ENCODE data around the gene MTUS2.

Gene MTUS2

DNA sequence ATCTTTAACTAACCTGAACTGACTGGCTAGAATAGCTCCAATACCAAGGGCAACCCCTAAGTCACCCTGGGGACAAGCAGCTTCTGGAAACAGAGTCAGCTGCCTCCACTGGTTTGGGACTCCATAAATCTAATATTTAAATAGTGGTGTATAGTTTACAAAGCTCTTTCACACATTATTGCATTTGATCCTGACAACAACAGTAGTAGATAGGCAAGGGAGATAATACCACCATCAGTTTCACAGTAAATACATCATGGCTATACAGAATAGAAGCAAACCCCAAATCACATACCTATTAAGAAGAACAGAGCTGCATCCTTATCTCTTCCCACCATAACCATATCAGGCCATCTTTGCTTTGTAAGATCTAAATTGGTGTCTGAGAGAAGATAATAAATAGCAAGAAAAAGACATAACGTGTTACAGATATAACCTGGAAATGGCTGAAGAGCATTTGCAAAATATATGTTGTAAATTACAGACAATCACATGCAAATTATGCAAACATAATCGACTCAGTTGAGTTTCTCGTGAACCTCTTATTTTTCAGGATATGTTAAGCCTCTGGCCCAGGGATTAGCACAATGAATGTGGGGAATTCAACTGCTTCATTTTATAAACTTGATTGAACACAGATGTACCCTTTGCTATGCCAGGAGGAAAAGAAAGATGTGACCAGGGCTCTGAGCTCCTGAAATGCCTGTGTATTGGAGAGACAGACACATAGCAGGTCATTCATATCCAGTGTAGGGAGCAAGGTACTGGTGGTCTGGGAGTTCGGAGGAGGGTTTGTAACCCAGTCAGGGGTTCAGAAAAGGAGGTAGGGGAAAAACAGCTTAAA is 632.9 kb downstream of the MTUS2 start:
- DNase-seq (ENCODE audit: low read depth), result no peak

DNA sequence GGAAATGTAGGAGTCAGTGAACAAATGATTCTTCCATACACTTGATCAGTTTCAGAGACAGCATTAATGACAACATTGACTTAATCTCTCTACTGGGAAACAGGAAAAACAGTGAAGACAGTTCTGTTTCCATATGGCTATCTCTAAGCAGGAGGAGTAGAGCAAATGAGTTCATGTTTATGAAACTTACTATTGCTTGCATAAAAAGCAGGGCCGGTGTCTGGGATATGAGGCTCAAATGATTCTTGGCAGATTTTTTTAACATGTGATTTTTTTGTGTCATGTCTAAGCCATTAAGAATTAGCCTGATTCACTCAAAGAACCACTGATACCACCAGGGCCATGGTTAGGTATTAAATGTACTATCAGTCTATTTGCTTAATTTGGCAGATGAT is 633.5 kb downstream of the MTUS2 start:
- DNase-seq (ENCODE audit: low read depth), result no peak

DNA sequence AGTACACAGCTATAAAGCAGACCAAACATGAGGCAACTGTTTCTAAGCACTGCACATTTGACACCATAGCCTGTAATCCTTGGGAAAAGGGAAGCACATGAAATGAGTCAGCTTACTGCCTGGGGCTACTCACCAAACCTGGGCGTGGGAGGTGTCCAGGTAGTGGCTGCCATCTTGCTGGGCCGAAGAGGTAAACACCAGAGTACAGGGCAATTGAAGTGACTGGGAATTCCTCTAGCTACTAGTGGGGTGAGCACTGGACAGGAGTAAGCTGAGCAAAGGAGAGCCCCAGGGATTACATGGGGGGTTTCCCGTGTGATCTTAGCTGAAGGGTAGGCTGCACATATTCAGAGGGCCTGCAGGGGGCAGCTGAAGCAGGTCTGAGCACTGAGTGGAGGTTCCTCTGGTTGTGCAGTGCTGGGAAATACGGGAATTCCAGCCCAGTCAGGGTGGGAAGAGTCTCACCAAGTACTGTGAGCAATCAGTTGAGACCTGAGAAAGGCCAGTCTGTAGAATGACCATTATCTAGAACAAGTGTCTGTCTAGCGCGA is 634.9 kb downstream of the MTUS2 start:
- DNase-seq (ENCODE audit: low read depth), result no peak

DNA sequence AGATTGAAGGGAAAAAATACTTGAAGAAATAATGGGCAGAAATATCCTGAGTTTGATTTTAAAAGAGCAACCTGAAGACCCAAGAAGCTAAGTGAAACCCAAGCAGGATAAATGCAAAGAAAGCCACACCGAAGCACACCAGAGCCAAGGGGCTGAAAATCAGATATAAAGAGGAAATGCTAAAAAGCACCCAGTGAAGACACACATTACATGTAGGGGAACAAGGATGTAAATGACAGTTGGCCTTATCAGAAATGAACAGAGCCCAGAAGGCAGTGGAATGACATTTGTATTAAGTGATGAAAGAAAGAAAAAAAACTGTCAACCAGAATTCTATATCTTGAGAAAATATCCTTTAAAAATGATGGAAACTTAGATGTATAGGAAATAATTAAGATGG is 636.3 kb downstream of the MTUS2 start:
- no peak for DNase-seq (ENCODE audit: low read depth)

DNA sequence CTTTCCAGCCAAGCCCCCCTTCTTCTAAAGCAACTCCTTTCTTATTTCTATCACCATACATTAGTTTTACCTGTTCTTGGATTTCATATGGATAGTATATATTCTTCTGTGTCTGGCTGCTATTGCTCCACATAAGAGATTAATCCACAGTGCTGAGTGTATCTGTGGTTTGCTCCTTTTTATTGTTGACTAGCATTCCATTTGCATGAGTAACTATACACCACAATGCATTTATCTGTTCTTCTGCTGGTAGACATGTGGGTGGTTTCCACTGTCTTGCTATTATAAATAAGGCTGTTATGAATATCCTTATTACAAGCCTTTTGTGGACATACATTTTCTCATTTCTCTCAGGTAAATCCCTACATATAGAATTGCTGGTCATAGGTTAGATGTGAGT is 637.2 kb downstream of the MTUS2 start:
- DNase-seq (ENCODE audit: low read depth), result peak; percentile 54

DNA sequence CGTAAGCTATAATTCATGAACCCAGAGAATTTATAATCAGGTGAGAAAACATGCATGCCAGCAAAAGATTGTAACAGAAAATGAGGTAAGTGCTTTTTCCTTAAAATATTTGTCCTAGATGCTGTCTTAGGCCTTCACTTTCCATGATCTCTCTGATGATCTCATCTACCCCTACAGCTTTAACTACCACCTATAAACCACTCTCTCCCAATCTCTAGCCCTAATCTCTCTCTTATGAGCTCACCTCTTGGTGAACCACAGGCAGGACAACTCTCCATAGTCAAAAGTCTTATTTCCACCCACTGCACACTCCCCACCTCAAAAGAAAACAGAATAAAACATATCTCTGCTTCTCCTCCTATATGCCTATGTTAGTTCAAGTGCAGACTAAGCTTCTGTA is 638.3 kb downstream of the MTUS2 start:
- DNase-seq (ENCODE audit: low read depth), result no peak

DNA sequence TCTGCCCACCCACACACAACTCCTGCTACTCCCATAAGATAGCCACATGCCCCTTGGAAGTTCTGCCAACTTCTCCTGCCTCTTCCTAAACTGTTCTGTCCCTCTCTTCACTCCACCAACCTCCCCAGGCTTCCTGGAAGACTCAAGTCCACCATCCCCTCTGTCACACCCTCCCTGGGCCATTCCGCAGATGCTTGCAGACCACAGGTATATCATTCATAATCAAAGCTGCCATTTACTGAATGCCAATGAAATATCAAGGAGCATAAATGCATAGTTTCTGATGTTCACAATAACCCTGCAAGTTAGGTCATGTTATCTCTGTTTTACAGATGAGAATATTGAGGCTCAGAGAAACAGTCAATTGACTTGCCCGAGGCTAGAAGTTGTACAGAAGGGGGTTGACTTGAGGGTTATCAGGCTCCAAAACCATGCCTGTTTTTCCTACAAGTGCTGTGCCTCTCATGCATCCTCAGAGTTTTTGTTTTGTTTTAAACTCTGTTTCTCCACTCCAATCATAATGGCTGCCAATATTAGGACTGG is 639.7 kb downstream of the MTUS2 start:
- DNase-seq (ENCODE audit: low read depth), result no peak

DNA sequence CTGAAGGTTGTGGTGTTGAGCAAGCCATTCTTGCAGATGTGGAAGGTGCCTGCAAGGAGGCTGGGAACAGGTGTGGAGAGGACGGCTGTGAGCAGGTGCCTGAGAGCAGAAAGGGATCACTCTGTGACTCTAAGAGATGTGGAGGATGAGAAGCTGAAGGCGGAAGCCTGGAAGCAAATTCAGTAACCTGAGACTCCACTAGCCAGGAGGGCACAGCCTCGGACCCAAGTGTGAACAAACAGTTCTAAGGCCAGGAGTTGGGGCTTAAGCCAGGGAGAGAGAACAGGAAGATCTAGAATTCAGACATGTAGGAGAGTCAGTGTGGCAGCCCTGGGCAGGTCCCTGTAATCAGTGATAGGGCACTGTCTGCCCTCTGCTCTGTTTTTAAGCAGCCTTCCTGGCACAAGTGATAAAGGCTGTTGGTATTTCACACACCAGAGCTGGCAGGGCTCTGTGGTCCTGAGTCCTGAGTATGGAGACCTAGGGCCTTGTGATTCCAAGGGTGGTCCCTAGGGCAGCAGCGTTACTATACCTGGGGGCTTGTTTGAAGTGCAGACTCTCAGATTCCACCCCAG is 644.1 kb downstream of the MTUS2 start:
- no peak for DNase-seq (ENCODE audit: low read depth)

DNA sequence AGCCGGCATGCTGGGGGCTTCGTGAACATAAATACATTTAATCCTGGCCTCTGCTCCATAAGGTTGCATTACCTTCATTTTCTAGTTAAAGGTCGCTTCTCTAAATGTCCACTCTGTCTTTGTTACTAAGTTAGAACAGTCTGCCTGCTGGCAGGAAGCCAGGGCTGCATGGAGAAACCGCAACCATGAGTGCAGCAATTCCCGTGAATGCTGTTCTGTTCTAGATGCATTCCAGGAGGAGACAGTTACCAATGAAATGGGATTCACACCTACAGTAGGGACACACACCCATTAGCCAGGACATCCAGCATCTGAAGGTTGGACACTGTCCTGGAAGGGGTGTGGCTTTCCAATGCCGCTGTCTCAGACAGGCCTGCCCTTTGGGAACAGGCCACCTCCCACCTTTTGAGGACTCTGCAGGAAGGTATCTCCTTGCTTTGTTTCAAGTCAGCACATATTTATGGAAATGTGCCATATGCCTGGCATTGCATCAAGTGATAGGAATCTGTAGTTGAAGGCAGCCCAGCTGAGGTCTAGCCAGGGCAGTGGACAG is 645.7 kb downstream of the MTUS2 start:
- DNase-seq (ENCODE audit: low read depth), result no peak

DNA sequence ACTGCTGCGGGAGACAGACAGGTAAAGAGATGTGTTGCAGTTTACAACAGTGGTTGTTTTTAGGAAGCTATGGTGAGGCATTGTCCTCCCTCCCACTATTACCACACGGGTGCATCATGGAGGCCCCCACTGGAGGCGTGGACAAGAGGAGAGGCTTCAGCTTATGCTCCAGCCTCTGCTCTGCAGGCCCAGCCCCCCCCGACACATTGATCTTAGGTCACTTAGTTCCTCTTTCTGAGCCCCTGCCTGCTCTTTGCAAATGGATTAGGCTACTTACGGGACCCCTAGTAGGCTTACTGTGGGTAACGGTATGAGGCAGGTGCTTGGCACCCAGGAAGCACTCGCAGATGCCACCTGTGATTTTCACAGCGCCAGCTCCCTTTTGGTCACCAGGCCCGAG is 651.4 kb downstream of the MTUS2 start:
- no peak for DNase-seq (ENCODE audit: low read depth)

DNA sequence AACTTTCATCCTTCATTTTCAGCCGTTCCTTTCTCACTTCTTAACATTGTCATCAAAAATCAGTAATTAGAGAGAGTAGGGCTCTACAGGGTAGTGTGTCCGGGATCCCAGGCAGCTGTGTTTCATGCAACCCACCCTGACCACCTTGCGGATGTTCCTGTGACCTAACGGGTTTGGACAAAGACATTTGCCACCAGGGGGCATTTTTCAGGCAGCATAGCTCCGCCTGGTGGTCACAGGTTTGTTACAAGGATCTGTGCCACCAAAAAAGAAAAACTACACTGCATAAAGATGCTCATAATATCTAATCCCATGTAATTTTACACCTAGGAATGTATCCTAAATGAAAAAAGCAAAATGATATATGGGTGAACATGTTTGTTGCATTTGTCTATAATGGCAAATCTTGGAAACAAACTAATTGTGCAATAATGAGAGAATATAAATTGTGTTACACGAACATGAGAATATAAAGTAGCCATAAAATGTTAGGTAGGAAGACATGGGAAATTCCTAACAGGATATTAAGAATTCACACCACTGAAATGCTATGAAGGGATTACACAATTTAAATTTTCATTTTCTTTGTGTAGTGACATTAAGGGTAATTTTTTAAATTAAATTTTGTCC is 652.3 kb downstream of the MTUS2 start:
- no peak for DNase-seq (ENCODE audit: low read depth)

DNA sequence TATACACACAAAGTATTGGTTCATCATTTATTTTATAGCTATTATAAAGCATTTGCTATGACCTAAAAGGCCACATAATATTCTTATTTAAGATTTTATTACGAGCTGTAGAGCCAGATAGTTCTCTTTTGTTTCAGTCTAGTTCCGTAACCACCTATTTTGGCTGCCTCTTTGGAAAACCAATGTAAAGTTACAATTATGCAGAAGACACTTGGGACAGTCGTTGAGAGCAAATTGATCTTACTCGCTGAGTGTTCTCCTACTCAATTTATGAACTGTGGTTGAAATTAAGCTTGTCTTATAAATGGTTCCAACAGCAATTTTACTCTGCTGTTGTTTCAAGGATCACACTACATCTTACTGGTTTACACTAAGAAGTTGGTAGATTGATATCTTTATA is 653.0 kb downstream of the MTUS2 start:
- no peak for DNase-seq (ENCODE audit: low read depth)

DNA sequence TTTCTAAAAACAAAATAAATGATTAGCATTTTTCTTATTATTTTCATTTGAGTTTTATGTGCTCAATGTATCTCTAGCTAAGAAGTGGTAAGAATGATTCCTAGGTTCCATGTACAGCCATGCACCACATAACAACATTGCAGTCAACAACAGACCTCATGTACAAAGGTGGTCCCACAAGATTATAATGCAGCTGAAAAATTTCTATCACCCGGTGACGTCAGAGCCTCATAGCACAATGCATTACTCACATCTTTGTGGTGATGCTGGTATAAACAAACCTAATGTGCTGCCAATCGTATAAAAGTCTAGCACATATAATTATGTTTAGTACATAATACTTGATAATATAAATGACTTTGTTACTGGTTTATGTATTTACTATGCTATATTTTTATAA is 654.9 kb downstream of the MTUS2 start:
- no peak for DNase-seq (ENCODE audit: low read depth)

DNA sequence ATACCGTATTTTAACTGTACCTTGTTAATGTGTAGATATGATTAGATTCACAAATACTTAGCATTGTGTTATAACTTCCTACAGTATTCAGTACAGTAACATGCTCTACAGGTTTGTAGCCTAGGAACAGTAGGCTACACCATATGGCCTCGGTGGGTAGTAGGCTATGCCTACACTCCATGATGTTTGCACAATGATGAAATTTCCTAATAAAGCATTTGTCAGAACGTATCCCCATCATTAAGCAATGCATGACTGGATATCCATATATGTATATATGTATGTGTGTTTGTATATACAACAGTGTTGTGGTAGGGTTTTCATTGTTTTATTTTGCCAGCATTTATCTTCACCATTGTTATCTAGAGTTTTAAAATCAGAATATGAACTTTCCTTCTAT is 655.9 kb downstream of the MTUS2 start:
- DNase-seq (ENCODE audit: low read depth), result no peak

DNA sequence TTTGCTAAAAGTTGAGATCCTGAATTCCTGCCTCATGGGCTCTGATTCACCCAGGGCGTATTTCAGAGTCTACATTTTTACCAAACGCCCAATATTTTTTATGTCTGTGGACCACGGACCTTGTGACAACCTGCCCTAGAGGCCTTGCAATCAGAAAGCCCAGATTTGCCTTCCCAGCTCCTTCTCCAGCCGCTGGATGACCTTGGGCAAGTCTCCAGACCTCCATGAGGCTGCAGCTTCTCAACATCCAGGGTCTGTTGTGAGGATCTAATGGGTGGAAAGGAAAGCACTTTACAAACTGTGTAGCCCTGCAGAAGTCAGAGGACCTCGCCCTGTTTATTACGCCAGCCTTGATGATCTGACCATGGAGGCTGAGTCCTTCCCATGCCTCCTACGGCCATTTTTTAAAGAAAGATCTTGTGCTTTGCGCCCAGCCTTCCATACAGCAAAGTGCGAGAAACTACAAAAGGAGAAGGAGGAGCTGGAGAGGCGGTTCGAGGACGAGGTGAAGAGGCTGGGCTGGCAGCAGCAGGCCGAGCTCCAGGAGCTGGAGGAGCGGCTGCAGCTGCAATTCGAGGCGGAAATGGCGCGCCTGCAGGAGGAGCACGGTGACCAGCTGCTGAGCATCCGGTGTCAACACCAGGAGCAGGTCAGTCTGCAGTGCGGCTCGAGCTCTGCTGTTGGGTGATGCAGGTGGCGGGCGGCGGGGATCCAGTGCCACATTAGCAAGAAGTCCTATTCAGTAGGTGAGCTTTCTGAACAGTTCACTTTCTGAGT is 659.8 kb downstream of the MTUS2 start:
- DNase-seq (ENCODE audit: low read depth), result no peak

DNA sequence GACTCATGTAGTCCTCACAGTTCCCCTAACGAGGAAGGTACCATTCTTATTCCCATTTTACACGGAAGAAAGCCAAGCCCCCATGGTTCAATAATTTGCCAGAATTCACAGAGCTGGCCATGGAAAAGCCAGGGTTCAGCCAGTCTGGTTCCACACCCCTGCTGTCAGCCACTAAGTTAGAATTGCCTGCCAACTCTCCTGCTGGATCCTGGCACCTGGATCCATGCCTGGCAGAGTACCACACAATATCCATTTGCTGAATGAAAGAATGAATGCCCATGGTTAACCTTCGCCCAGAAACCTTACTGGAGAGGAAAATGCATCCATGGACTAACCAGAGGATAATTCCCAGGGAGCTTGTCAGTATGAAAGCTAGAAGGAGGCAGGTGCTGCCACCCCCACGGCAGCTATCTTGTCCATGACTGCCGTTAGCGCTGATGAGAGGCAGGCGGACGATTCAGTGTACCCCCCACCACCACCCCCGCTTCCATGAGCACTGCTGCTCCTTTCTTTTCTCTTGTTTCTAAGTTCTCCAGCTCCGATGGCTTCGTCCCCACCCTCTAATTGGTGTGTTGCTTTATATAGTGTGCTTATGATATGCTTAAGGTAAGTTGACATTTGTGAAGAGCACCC is 660.9 kb downstream of the MTUS2 start:
- no peak for DNase-seq (ENCODE audit: low read depth)

DNA sequence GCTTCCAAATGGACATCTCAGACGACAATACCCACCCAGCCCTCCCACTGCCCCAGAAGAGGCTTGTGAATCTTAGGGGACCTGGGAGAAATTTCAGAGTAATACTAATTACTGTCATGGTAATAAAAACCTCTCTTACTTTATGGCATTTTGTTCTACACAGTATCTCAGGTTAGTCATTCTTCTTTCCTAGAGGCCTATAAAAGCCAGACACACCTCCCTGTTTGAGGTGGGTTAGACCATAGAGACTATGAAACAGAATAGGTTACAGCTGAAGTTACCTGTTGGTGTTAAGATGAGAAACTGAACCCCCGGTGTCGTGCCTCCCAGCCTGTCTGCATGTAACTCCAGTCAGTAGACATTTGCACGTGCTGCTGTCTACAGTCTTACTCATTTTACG is 661.5 kb downstream of the MTUS2 start:
- no peak for DNase-seq (ENCODE audit: low read depth)

DNA sequence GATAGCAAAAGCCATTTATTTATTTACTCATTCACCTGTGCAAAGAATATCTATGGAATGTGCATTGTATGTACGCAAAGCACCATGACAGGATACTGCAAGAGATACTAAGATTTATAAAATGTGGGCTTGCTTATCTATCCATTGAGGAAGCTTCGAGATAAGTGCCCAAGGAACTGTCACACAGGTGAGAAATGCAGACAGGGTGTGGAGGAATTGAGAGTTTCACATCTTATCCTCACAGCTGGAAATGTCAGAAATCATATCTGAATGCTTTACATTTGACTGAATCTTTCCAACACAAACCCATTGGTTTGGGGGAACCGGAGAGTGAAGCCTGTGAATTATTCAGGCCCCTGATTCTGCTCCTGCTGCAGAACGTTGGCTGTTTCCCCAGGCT is 662.4 kb downstream of the MTUS2 start:
- DNase-seq (ENCODE audit: low read depth), result no peak

DNA sequence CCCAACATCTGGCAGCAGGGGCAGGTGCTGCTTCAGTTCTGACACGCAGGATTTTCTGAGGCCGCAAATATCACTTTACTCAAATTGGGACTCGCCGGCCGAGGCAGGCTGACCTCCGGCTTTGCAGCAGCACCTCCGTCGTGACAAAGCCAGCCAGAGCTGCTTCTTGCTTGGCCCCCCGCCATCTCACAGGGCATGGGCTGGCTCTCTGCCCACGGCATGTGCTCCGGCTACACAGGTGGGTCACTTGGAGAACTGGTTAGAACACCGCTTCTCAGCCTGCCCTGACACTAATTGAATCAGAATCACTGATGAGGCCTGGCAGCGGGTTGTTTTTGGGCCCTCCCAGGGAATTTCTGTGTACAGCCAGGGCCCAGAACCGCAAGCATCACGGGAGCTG is 663.1 kb downstream of the MTUS2 start:
- DNase-seq (ENCODE audit: low read depth), result no peak

DNA sequence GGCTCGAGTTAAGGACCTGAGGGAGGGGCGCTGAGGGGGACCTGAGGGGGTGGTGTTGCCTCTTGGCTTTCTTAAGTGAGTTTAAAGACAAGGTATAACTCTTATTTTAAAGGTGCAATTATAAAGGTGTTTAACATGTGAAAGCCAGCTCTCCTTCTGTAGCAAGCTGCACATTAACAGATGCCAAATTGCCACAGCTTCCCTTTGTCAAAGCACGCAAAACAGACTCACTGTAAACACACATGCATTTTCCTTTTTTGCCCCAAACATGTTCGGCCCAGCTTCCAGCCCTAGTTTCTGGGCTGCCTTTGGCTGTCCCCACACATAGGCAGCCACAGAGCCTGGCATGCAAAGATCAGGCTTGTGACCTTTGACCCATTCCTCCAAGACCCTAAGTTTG is 663.5 kb downstream of the MTUS2 start:
- DNase-seq (ENCODE audit: low read depth), result no peak

DNA sequence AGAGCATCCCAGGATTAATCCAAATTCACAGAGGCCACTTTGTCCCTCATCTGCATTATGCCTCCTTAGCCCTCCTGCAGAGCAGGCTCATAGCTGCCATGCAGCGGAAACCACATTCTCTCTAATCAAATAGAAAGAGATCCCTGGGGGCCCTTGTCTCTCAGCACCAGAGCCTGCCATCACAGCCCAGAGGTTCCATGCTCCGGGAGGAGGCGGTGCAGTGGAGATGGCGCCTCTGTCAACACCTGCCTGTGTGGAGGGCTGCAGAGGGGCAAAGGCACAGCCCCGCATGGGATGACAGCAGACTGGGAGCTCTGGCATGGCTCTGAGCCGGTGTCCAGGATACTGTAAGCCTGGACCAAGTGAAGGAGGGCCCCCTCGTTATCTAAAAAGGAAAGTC is 664.1 kb downstream of the MTUS2 start:
- no peak for DNase-seq (ENCODE audit: low read depth)

Measured in HS-5 (cell line).